Thymus (tissue), 11 donors: ENCODE results near the gene CUX1. TPM values are rescaled to one million over a fixed set of nuclear protein-coding genes. Genes with fewer than 3 reads are reported as not detected.

Experiments used
- DNase-seq, 9 donors: peaks; one replicate each; pipeline ENCODE4 v3.0.0-alpha.2; 2013; ENCODE audit warnings: low spot score in 9 of 9, low read depth in 6 of 9, missing footprints in 1 of 9
- H3K27ac ChIP-seq, 2 donors: one replicate each; pipeline ENCODE4 v1.5.1; 2013; ENCODE audit warnings: control low read depth in 1 of 2, low read depth in 1 of 2, low read length in 1 of 2, mild to moderate bottlenecking in 1 of 2, moderate library complexity in 1 of 2
- H3K27me3 ChIP-seq, 2 donors: one replicate each; pipeline ENCODE4 v1.5.1; 2013; ENCODE audit warnings: low read length in 1 of 2; ENCODE audit not compliant: control insufficient read depth in 2 of 2, insufficient read depth in 1 of 2
- H3K36me3 ChIP-seq, 2 donors: one replicate each; pipeline ENCODE4 v1.5.1; 2013; ENCODE audit warnings: low read length in 1 of 2, mild to moderate bottlenecking in 1 of 2, moderate library complexity in 1 of 2; ENCODE audit not compliant: control insufficient read depth in 2 of 2, insufficient read depth in 2 of 2
- H3K4me1 ChIP-seq, 2 donors: one replicate each; pipeline ENCODE4 v1.5.1; 2013; ENCODE audit warnings: low read length in 2 of 2; ENCODE audit not compliant: control insufficient read depth in 2 of 2, insufficient read depth in 2 of 2
- H3K4me3 ChIP-seq, 2 donors: one replicate each; pipeline ENCODE4 v1.5.1; 2013; ENCODE audit warnings: low read length in 2 of 2, control low read depth in 1 of 2, mild to moderate bottlenecking in 1 of 2
- H3K9me3 ChIP-seq, 2 donors: one replicate each; pipeline ENCODE4 v1.5.1; 2013; ENCODE audit warnings: low read length in 1 of 2, mild to moderate bottlenecking in 1 of 2; ENCODE audit not compliant: control insufficient read depth in 2 of 2, insufficient read depth in 1 of 2
- WGBS: extraction: QIAGEN DNeasy Blood & Tissue Kit; methylation state at CpG from one replicate; pipeline ENCODE4 v1.1.7; 2013; 5-methylcytosine and 5-hydroxymethylcytosine counted together
- polyA plus RNA-seq: library from polyadenylated mRNA; stranded (reverse); fragments of 200-250 nt; gene quantifications from one replicate; pipeline ENCODE4 v1.2.3, GENCODE V29; 2013
- total RNA-seq: library from RNA; stranded (reverse); fragments of 120-200 nt; gene quantifications from one replicate; pipeline ENCODE4 v1.2.4, GENCODE V29; 2013
- donor health status: healthy.

CUX1 gene
- total and polyA plus RNA-seq, 2 donors: 27.8 to 35.0 TPM

- peaks cover 0 to 4% of the 10 kb centered on the region in 2 donors for H3K4me1 ChIP-seq
- peaks cover 94 to 95% of the 10 kb centered on the region in 2 donors for H3K36me3 ChIP-seq
- H3K27me3 ChIP-seq: no peaks in the 10 kb centered on the region
- no peak for DNase-seq
- H3K4me3 ChIP-seq: no peak overlapping the region
- H3K9me3 ChIP-seq: no peaks in the 10 kb centered on the region
- 93% methylated on average over 12 of the region's 12 CpGs for WGBS
- no peak overlapping the region for H3K27ac ChIP-seq
Observed at GRCh38 chr7:102197599-102197998, 380.2 kb downstream of the CUX1 start.

- no peaks in the 10 kb centered on the region for H3K27me3 ChIP-seq
- 97% methylated on average over 14 of the region's 14 CpGs for WGBS
- peaks cover 0 to 4% of the 10 kb centered on the region in 2 donors for H3K4me1 ChIP-seq
- H3K9me3 ChIP-seq: no peaks in the 10 kb centered on the region
- H3K4me3 ChIP-seq: no peak overlapping the region
- peaks cover 96 to 97% of the 10 kb centered on the region in 2 donors for H3K36me3 ChIP-seq
- DNase-seq: no peak
- no peak overlapping the region for H3K27ac ChIP-seq
Observed at GRCh38 chr7:102198417-102198956, 381.1 kb downstream of the CUX1 start.

- no peaks in the 10 kb centered on the region for H3K4me1 ChIP-seq
- WGBS: over 99% methylated on average over 27 of the region's 27 CpGs
- no peak overlapping the region for H3K27ac ChIP-seq
- H3K27me3 ChIP-seq: no peaks in the 10 kb centered on the region
- H3K36me3 ChIP-seq: peaks cover 96 to 98% of the 10 kb centered on the region in 2 donors
- DNase-seq: no peak
- no peaks in the 10 kb centered on the region for H3K9me3 ChIP-seq
- no peak overlapping the region for H3K4me3 ChIP-seq
Observed at GRCh38 chr7:102201576-102201975, 384.1 kb downstream of the CUX1 start.

GRCh38 chr7:102202556-102202955 is 385.1 kb downstream of the CUX1 start:
- Histone ChIP-seq H3K27me3 (no peaks in the 10 kb centered on the region), H3K27ac (no peak overlapping the region), H3K36me3 (peaks cover 90 to 98% of the 10 kb centered on the region in 2 donors), H3K4me1 (no peaks in the 10 kb centered on the region), H3K9me3 (no peaks in the 10 kb centered on the region), H3K4me3 (no peak overlapping the region)
- 96% methylated on average over 6 of the region's 6 CpGs for WGBS
- no peak for DNase-seq

GRCh38 chr7:102203218-102203617 is 385.8 kb downstream of the CUX1 start:
- Histone ChIP-seq H3K4me1 (no peaks in the 10 kb centered on the region), H3K36me3 (peaks cover 85 to 94% of the 10 kb centered on the region in 2 donors), H3K27me3 (no peaks in the 10 kb centered on the region), H3K4me3 (no peak overlapping the region), H3K9me3 (no peaks in the 10 kb centered on the region), H3K27ac (no peak overlapping the region)
- 95% methylated on average over 12 of the region's 12 CpGs for WGBS
- DNase-seq: no peak

GRCh38 chr7:102204212-102204611 is 386.8 kb downstream of the CUX1 start:
- no peaks in the 10 kb centered on the region for H3K4me1 ChIP-seq
- H3K9me3 ChIP-seq: no peaks in the 10 kb centered on the region
- H3K27me3 ChIP-seq: no peaks in the 10 kb centered on the region
- H3K27ac ChIP-seq: no peak overlapping the region
- DNase-seq: no peak
- 98% methylated on average over 16 of the region's 16 CpGs for WGBS
- peaks cover 83 to 93% of the 10 kb centered on the region in 2 donors for H3K36me3 ChIP-seq
- H3K4me3 ChIP-seq: no peak overlapping the region

- peak overlapping the region in 1 of 2 donors; percentile 21 for H3K27ac ChIP-seq
- H3K36me3 ChIP-seq: peaks cover 77 to 91% of the 10 kb centered on the region in 2 donors
- WGBS: 98% methylated on average over 15 of the region's 15 CpGs
- no peaks in the 10 kb centered on the region for H3K9me3 ChIP-seq
- H3K27me3 ChIP-seq: no peaks in the 10 kb centered on the region
- no peak overlapping the region for H3K4me3 ChIP-seq
- no peaks in the 10 kb centered on the region for H3K4me1 ChIP-seq
- no peak for DNase-seq
Observed at GRCh38 chr7:102205915-102206314, 388.5 kb downstream of the CUX1 start.

GRCh38 chr7:102208826-102209225 is 391.4 kb downstream of the CUX1 start:
- Histone ChIP-seq H3K9me3 (no peaks in the 10 kb centered on the region), H3K4me3 (no peak overlapping the region), H3K4me1 (no peaks in the 10 kb centered on the region), H3K36me3 (peaks cover 66 to 76% of the 10 kb centered on the region in 2 donors), H3K27ac (no peak overlapping the region), H3K27me3 (no peaks in the 10 kb centered on the region)
- no peak for DNase-seq
- 98% methylated on average over 14 of the region's 14 CpGs for WGBS

- Histone ChIP-seq H3K9me3 (no peaks in the 10 kb centered on the region), H3K36me3 (peaks cover 55 to 68% of the 10 kb centered on the region in 2 donors), H3K4me3 (no peak overlapping the region), H3K4me1 (no peaks in the 10 kb centered on the region), H3K27me3 (no peaks in the 10 kb centered on the region), H3K27ac (no peak overlapping the region)
- no peak for DNase-seq
- WGBS: 95% methylated on average over 13 of the region's 13 CpGs
Observed at GRCh38 chr7:102210787-102211186, 393.4 kb downstream of the CUX1 start.
